Bronchial epithelial cell (primary cell): ENCODE measurements around the gene MTX1. TPM values are rescaled to one million over a fixed set of nuclear protein-coding genes. Genes with fewer than 3 reads are reported as not detected.

Experiments
- DNase-seq: peaks from one replicate; pipeline ENCODE4 v3.0.0-alpha.2; 2010; ENCODE audit warnings: low read depth
- FAIRE-seq: peaks from 2 replicates; lab custom pipeline; 2011; peaks lifted over from hg19 to GRCh38; lab: Jason Lieb, UNC
- H3K27me3 ChIP-seq: 2 replicates; pipeline ENCODE4 v1.5.1; 2011; ENCODE audit warnings: low read length; ENCODE audit not compliant: control insufficient read depth, insufficient read depth
- H3K36me3 ChIP-seq: 2 replicates; pipeline ENCODE4 v1.5.1; 2011; ENCODE audit warnings: low read length; ENCODE audit not compliant: control insufficient read depth, insufficient read depth
- H3K4me3 ChIP-seq: 2 replicates; pipeline ENCODE4 v1.5.1; 2011; ENCODE audit warnings: mild to moderate bottlenecking, low read depth, low read length, control low read depth
- CTCF ChIP-seq: IDR thresholded peaks from 2 replicates; pipeline ENCODE4 v1.5.1; 2011; ENCODE audit warnings: mild to moderate bottlenecking, moderate library complexity, low read length, control low read depth, inconsistent platforms; ENCODE audit not compliant: insufficient read depth, severe bottlenecking
- total RNA-seq: library from RNA; depleted of rRNA; stranded (reverse); fragments of >200 nt; gene quantifications from 2 replicates; pipeline ENCODE4 v1.2.1, GENCODE V29; 2014

Gene MTX1
- total RNA-seq, 1 donor from 2014 or later, result 48.4 TPM

GRCh38 chr1:155174324-155175280 lies 33.9 kb upstream of the MTX1 start:
- TF ChIP-seq CTCF, result no peak
- Histone ChIP-seq H3K36me3 (peaks cover under 1% of the 10 kb centered on the region), H3K4me3 (peak overlapping the region; percentile 76), H3K27me3 (no peaks in the 10 kb centered on the region)
- DNase-seq, result no peak
- no peak for FAIRE-seq

- no peaks in the 10 kb centered on the region for H3K36me3 ChIP-seq
- H3K4me3 ChIP-seq, result no peak overlapping the region
- FAIRE-seq (no peak), DNase-seq (no peak)
- TF ChIP-seq CTCF, result no peak
- no peaks in the 10 kb centered on the region for H3K27me3 ChIP-seq
Measured at GRCh38 chr1:155175281-155175926, 33.1 kb upstream of the MTX1 start.

GRCh38 chr1:155175927-155176371 lies 32.5 kb upstream of the MTX1 start:
- H3K27me3 ChIP-seq, result no peaks in the 10 kb centered on the region
- no peaks in the 10 kb centered on the region for H3K36me3 ChIP-seq
- no peak for FAIRE-seq

GRCh38 chr1:155176544-155177071 lies 31.9 kb upstream of the MTX1 start:
- Histone ChIP-seq H3K27me3 (no peaks in the 10 kb centered on the region), H3K36me3 (no peaks in the 10 kb centered on the region), H3K4me3 (no peak overlapping the region)
- TF ChIP-seq CTCF, result peak; percentile 94
- FAIRE-seq, result peak; percentile 23
- DNase-seq, result peak; percentile 66

More at GRCh38 chr1:155175927-155176371, 32.5 kb upstream of the MTX1 start:
- TF ChIP-seq CTCF, result peak; percentile 31
- H3K4me3 ChIP-seq, result no peak overlapping the region
- DNase-seq, result no peak

GRCh38 chr1:155177192-155177917 lies 31.1 kb upstream of the MTX1 start:
- Histone ChIP-seq H3K36me3 (no peaks in the 10 kb centered on the region), H3K27me3 (no peaks in the 10 kb centered on the region), H3K4me3 (no peak overlapping the region)
- no peak for FAIRE-seq
- peak; percentile 38 for DNase-seq
- TF ChIP-seq CTCF, result no peak
